AG10803 (cell line): Measurements from ENCODE around the gene PLIN1.
A peak's percentile ranks its signal among the peaks of the same experiment; 100 is the strongest.

Experiments
- DNase-seq: peaks from one replicate; pipeline ENCODE4 v3.0.0; 2010; ENCODE audit warnings: low read depth
- H3K4me3 ChIP-seq: 2 replicates; pipeline ENCODE4 v1.5.1; 2011; ENCODE audit warnings: mild to moderate bottlenecking, low read length, control low read depth
- TF ChIP-seq, protein P1 (sequence below): conservative IDR thresholded peaks from 2 replicates; pipeline ENCODE4 v1.5.1; 2011; ENCODE audit warnings: mild to moderate bottlenecking, low read length, control low read depth, inconsistent platforms

The PLIN1 gene

DNA sequence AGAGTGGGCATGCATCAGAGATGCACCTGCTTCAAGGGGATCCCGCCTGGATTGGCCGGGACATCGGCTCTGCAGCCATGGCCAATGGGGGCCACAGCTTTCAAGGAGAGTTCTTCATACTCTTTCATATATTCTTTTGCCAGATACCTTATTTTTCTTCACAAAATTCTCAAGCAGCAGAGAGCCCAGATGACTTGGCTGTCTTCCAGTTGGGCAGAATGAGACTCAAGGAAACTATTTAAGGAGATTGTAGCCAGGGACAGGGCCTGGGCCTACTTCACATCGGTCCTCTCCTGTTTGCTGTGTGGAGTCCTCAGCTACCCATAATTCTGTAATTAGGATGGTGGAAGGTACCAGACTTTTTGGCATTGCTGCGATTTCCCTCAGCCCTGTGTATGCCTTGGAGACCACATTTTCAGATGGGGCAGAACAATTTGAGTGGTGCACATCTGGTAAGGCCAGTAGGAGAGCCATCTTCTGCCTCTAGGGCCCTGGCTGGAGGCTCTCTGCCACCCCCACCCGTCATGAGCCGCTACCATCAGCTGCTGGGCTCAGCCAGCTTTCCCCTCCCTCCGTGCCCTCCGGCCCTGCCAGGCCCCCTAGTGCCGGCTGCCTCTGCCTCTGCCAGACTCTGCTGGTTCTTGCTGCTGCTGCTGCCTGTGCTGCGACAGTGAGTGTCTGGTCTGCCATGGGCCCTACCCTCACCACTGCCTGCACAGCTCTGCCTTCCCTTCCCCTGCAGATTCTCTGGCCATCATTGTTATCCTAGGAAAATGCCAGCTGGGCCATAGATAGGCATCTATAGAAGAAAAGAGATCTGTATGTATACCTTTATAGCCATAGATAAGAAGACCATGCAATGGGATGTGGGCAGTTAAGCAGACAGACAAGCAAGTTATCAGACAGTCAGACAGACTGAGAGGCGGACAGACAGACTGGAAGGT lies 6.7 kb downstream of the PLIN1 start:
- TF ChIP-seq, protein P1, sequence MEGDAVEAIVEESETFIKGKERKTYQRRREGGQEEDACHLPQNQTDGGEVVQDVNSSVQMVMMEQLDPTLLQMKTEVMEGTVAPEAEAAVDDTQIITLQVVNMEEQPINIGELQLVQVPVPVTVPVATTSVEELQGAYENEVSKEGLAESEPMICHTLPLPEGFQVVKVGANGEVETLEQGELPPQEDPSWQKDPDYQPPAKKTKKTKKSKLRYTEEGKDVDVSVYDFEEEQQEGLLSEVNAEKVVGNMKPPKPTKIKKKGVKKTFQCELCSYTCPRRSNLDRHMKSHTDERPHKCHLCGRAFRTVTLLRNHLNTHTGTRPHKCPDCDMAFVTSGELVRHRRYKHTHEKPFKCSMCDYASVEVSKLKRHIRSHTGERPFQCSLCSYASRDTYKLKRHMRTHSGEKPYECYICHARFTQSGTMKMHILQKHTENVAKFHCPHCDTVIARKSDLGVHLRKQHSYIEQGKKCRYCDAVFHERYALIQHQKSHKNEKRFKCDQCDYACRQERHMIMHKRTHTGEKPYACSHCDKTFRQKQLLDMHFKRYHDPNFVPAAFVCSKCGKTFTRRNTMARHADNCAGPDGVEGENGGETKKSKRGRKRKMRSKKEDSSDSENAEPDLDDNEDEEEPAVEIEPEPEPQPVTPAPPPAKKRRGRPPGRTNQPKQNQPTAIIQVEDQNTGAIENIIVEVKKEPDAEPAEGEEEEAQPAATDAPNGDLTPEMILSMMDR = no peak
- no peak overlapping the region for H3K4me3 ChIP-seq
- DNase-seq = peak; percentile 68

DNA sequence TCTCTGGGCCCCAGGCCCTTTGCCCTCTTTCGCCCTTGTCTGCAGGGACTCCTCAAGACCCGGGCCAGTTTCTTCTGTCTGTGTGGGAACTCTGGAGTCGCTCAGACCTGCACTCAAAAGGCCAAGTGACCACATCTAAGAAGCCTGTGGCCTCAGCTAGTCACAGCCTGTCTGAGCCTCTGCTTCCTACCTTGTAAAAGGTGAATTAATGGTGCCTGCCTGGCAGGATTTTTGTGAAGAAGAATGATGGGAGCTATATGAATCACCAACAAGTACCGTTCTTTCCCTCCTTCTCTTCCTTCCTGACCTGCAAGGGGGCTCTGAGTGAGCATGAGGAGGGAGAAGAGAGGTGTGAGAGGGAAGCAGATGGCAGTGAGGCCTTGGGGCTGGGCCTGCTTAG lies 7.5 kb downstream of the PLIN1 start:
- H3K4me3 ChIP-seq = no peak overlapping the region
- TF ChIP-seq, protein P1 = no peak
- DNase-seq = no peak

DNA sequence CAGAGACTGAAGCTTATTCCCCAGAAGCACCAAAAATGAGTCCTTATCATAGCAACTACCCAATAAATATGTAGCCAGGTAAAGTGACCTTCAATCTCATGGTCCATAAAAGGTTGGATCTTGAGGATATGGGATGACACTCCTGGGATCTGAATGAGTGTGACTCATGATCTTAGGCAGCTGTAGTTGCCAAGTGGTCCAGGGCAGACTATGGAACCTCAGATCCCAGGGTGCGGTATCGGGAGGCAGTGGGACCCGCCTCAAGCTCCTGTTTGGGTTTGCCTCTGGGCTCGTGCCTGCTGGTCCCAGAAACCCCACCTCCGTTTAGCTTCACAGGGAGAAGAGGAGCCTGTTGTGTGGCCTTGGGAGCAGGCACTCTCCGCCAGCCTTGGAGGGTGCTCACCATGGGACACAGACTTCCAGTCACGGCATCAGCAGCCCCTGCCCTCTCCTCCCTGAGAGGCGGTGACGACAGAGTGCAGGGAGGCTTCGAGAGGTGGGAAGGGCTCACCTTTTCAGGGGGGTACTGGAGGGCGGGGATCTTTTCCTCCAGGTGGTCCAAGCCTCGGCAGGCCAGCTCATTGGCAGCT lies 8.1 kb downstream of the PLIN1 start:
- TF ChIP-seq, protein P1 = no peak
- no peak overlapping the region for H3K4me3 ChIP-seq
- no peak for DNase-seq

DNA sequence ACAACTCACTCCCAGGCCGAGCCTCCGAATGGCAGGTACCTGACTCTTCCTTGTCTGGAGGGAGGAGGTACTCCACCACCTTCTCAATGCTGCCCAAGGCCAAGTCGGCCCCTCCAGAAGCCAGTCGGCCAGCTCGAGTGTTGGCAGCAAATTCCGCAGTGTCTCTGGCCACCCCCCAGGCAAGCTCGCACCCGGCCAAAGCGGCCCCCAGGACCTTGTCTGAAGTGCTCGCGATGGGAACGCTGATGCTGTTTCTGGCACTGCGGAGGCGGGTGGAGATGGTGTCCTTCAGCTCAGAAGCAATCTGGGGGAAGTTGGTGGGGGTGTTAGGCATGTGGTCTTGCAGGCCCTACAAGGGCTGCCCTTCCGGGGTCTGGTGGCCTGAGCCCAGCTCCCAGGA lies 9.2 kb downstream of the PLIN1 start:
- no peak overlapping the region for H3K4me3 ChIP-seq
- DNase-seq = no peak
- TF ChIP-seq, protein P1 = no peak

DNA sequence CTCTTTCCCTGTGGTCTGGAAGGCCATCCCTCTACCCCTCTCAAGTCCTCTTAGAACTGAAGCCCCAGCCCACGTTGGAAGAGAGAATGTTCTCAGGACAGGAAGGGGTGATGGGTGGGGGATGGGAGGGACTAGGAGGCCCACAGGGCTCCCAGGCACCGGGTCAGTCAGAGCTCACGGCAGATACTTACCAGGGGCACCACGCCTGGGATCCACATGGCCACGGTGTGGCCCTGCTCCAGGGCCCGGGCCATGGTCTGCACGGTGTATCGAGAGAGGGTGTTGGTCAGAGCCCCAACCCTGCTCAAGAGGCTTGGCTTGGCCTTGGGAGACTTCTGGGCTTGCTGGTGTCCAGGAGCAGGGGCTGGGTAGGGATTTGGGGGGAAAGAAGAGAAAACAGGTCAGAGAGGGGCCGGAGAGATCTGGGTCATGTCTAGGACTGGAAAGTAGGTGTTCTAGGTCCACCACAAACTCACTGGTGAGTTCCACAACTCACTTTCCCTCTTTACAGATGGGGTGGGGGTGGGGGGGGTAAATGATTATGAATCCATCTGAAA lies 9.8 kb downstream of the PLIN1 start:
- TF ChIP-seq, protein P1 = no peak
- no peak for DNase-seq
- no peak overlapping the region for H3K4me3 ChIP-seq

DNA sequence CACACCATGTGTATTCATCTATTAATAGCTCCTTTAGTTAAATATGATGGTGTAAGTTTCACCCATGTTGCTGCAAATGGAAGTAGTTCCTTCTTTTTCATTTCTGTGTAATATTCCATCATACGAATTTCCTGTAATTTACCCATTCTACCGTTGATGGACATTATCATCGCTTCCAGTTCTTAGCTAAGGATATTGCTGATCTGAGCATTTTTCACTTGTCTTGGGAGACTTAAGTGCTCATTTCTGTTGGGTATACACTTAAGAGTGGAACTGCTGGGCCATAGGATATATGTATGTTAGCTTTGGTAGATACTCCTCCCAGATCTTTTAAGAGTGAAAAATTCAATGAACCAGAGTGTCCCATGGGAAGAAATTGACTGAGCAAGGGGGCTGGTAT lies 11.0 kb downstream of the PLIN1 start:
- TF ChIP-seq, protein P1 = no peak
- no peak for DNase-seq
- H3K4me3 ChIP-seq = no peak overlapping the region

DNA sequence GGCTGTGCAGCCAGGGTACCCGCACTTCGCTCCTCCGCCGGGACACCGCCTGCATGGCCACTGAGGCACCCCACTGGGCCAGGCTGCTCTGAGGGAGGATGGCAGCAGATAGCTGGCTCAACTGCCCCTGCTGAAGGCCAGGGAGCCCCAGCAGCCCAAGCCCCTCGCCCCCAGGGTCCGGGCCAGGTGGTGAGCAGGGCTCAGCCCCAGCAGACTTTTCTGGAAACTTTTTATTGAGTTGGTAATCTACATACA lies 11.5 kb downstream of the PLIN1 start:
- H3K4me3 ChIP-seq = no peak overlapping the region
- no peak for DNase-seq
- TF ChIP-seq, protein P1 = no peak
